Measurements from ENCODE around the gene SLC25A15. TPM values are rescaled to one million over a fixed set of nuclear protein-coding genes. Genes with fewer than 3 reads are reported as not detected.

SLC25A15 gene
- total and polyA plus RNA-seq, 2 experiments from 2014 or later: 12.7 to 24.4 TPM

- Histone ChIP-seq H3K79me2 (ENCODE audit: insufficient read depth) (peaks cover 10% of the 10 kb centered on the region; the same call in 1 of the 2 replicates), H3K9me3 (ENCODE audit: low read depth) (no peaks in the 10 kb centered on the region), H3K27ac (no peak overlapping the region), H3K27me3 (replicated peaks; ENCODE audit: insufficient read depth) (no peaks in the 10 kb centered on the region), H3F3A (ENCODE audit: insufficient read depth) (no peaks in the 10 kb centered on the region), H3K4me2 (ENCODE audit: unreplicated experiment) (no peak overlapping the region), H2AFZ (no peak overlapping the region), H3K36me3 (ENCODE audit: low read depth) (peaks cover 3% of the 10 kb centered on the region; the same call in 1 of the 2 replicates), H3K9me2 (ENCODE audit: insufficient read depth) (no peaks in the 10 kb centered on the region), H3K4me1 (ENCODE audit: insufficient read depth) (no peaks in the 10 kb centered on the region), H4K20me1 (ENCODE audit: insufficient read depth) (no peaks in the 10 kb centered on the region), H3K9ac (no peak overlapping the region), H3K4me3 (no peak overlapping the region)
- in situ Hi-C loops (cut with MboI): no loop called here
- DNase-seq: no peak
- TF ChIP-seq EZH2 (IDR thresholded peaks at IDR 0.05; ENCODE audit: insufficient read depth, poor library complexity, severe bottlenecking) (no peak), EZH2phosphoT487 (IDR thresholded peaks at IDR 0.05; ENCODE audit: insufficient read depth, low read depth) (no peak)
- WGBS, 2 experiments (ENCODE audit: low coverage in 1 of 2, low lambda C conversion rate in 2 of 2, missing lambda C conversion rate in 2 of 2): 93 to 96% methylated on average over 6 of the region's 6 CpGs
Observed at GRCh38 chr13:40796649-40797048, 7.2 kb downstream of the SLC25A15 start.

GRCh38 chr13:40798380-40798779 is 9.0 kb downstream of the SLC25A15 start:
- DNase-seq: no peak
- H3F3A ChIP-seq (ENCODE audit: insufficient read depth): no peaks in the 10 kb centered on the region
- no peak overlapping the region for H3K4me2 ChIP-seq (ENCODE audit: unreplicated experiment)
- no peak overlapping the region for H2AFZ ChIP-seq
- no peaks in the 10 kb centered on the region for H3K27me3 ChIP-seq (replicated peaks; ENCODE audit: insufficient read depth)
- TF ChIP-seq EZH2 (IDR thresholded peaks at IDR 0.05; ENCODE audit: insufficient read depth, poor library complexity, severe bottlenecking): no peak
- no peaks in the 10 kb centered on the region for H3K4me1 ChIP-seq (ENCODE audit: insufficient read depth)
- in situ Hi-C loops (cut with MboI): no loop called here
- no peak overlapping the region for H3K4me3 ChIP-seq
- H4K20me1 ChIP-seq (ENCODE audit: insufficient read depth): no peaks in the 10 kb centered on the region
- no peak overlapping the region for H3K9ac ChIP-seq
- no peaks in the 10 kb centered on the region for H3K9me3 ChIP-seq (ENCODE audit: low read depth)
- no peaks in the 10 kb centered on the region for H3K79me2 ChIP-seq (ENCODE audit: insufficient read depth)
- no peak overlapping the region for H3K27ac ChIP-seq
- H3K9me2 ChIP-seq (ENCODE audit: insufficient read depth): no peaks in the 10 kb centered on the region
- H3K36me3 ChIP-seq (ENCODE audit: low read depth): peaks cover 3% of the 10 kb centered on the region; the same call in 1 of the 2 replicates
- WGBS, 2 experiments (ENCODE audit: low coverage in 1 of 2, low lambda C conversion rate in 2 of 2, missing lambda C conversion rate in 2 of 2): 92 to 96% methylated on average over 9 of the region's 9 CpGs

- in situ Hi-C loops (cut with MboI): no loop called here
- H3K4me2 ChIP-seq (ENCODE audit: unreplicated experiment): no peak overlapping the region
- WGBS, 2 experiments (ENCODE audit: low coverage in 1 of 2, low lambda C conversion rate in 2 of 2, missing lambda C conversion rate in 2 of 2): 97 to 99% methylated on average over 4 of the region's 4 CpGs
- no peaks in the 10 kb centered on the region for H4K20me1 ChIP-seq (ENCODE audit: insufficient read depth)
- H3F3A ChIP-seq (ENCODE audit: insufficient read depth): no peaks in the 10 kb centered on the region
- H2AFZ ChIP-seq: no peak overlapping the region
- no peak overlapping the region for H3K27ac ChIP-seq
- H3K9ac ChIP-seq: no peak overlapping the region
- peaks cover 3% of the 10 kb centered on the region; the same call in 1 of the 2 replicates for H3K36me3 ChIP-seq (ENCODE audit: low read depth)
- no peak for TF ChIP-seq EZH2phosphoT487 (IDR thresholded peaks at IDR 0.05; ENCODE audit: insufficient read depth, low read depth)
- TF ChIP-seq EZH2 (IDR thresholded peaks at IDR 0.05; ENCODE audit: insufficient read depth, poor library complexity, severe bottlenecking): no peak
- DNase-seq: no peak
- no peaks in the 10 kb centered on the region for H3K27me3 ChIP-seq (replicated peaks; ENCODE audit: insufficient read depth)
- no peak overlapping the region for H3K4me3 ChIP-seq
- H3K4me1 ChIP-seq (ENCODE audit: insufficient read depth): no peaks in the 10 kb centered on the region
- H3K9me3 ChIP-seq (ENCODE audit: low read depth): no peaks in the 10 kb centered on the region
- H3K79me2 ChIP-seq (ENCODE audit: insufficient read depth): no peaks in the 10 kb centered on the region
- no peaks in the 10 kb centered on the region for H3K9me2 ChIP-seq (ENCODE audit: insufficient read depth)
Observed at GRCh38 chr13:40799508-40799907, 10.1 kb downstream of the SLC25A15 start.

- Histone ChIP-seq H3K79me2 (ENCODE audit: insufficient read depth) (no peaks in the 10 kb centered on the region), H3K9ac (no peak overlapping the region), H3K9me2 (ENCODE audit: insufficient read depth) (no peaks in the 10 kb centered on the region), H3F3A (ENCODE audit: insufficient read depth) (no peaks in the 10 kb centered on the region), H3K4me1 (ENCODE audit: insufficient read depth) (no peaks in the 10 kb centered on the region), H3K27me3 (replicated peaks; ENCODE audit: insufficient read depth) (no peaks in the 10 kb centered on the region), H3K4me2 (ENCODE audit: unreplicated experiment) (no peak overlapping the region), H4K20me1 (ENCODE audit: insufficient read depth) (no peaks in the 10 kb centered on the region), H3K4me3 (no peak overlapping the region), H3K9me3 (ENCODE audit: low read depth) (no peaks in the 10 kb centered on the region), H3K27ac (no peak overlapping the region), H3K36me3 (ENCODE audit: low read depth) (peaks cover 3% of the 10 kb centered on the region; the same call in 1 of the 2 replicates), H2AFZ (no peak overlapping the region)
- in situ Hi-C loops (cut with MboI): no loop called here
- WGBS, 2 experiments (ENCODE audit: low coverage in 1 of 2, low lambda C conversion rate in 2 of 2, missing lambda C conversion rate in 2 of 2): 84 to 92% methylated on average over 5 of the region's 5 CpGs
- no peak for DNase-seq
- no peak for TF ChIP-seq EZH2 (IDR thresholded peaks at IDR 0.05; ENCODE audit: insufficient read depth, poor library complexity, severe bottlenecking)
- no peak for TF ChIP-seq EZH2phosphoT487 (IDR thresholded peaks at IDR 0.05; ENCODE audit: insufficient read depth, low read depth)
Observed at GRCh38 chr13:40800559-40800958, 11.1 kb downstream of the SLC25A15 start.

All from GM23248 (cell line).